SK-N-SH treated with all-trans-retinoic acid at 6 μM for 48 hours (cell line): ENCODE results near the gene WT1.

Experiments used
- ATAC-seq: fragments of 200-7000 bp; cut with Tn5 transposase; 3 replicates; pipeline ENCODE4 v1.9.1; 2020; ENCODE audit warnings: mild to moderate bottlenecking, moderate library complexity
- ARNTL ChIP-seq: fragments of 450-650 bp; formaldehyde crosslinking; IDR thresholded peaks from 2 replicates; pipeline ENCODE4 v1.5.0; 2020; ENCODE audit warnings: low read depth, mild to moderate bottlenecking, moderate library complexity, borderline replicate concordance
- BACH2 ChIP-seq: fragments of 250-450 bp; sonication (Bioruptor Pico); IDR thresholded peaks from 2 replicates; pipeline ENCODE4 v1.9.0; 2021; ENCODE audit warnings: mild to moderate bottlenecking, borderline replicate concordance
- CSDC2 ChIP-seq: fragments of 250-450 bp; sonication (Bioruptor Pico); IDR thresholded peaks from 2 replicates; pipeline ENCODE4 v1.5.0; 2020; ENCODE audit warnings: mild to moderate bottlenecking, moderate library complexity
- CSRNP3 ChIP-seq: fragments of 250-450 bp; sonication (Bioruptor Pico); IDR thresholded peaks from 2 replicates; pipeline ENCODE4 v1.5.1; 2021; ENCODE audit warnings: mild to moderate bottlenecking, moderate library complexity
- ESRRG ChIP-seq: fragments of 250-450 bp; sonication (Bioruptor Pico); IDR thresholded peaks from 2 replicates; pipeline ENCODE4 v1.6.1; 2021; ENCODE audit warnings: mild to moderate bottlenecking
- ISL1 ChIP-seq: fragments of 250-450 bp; sonication (Bioruptor Pico); IDR thresholded peaks from 2 replicates; pipeline ENCODE4 v2.1.2; 2022; ENCODE audit warnings: mild to moderate bottlenecking, moderate library complexity
- OSR1 ChIP-seq: fragments of 250-450 bp; sonication (Bioruptor Pico); IDR thresholded peaks from 2 replicates; pipeline ENCODE4 v1.8.0; 2022; ENCODE audit warnings: moderate library complexity, mild to moderate bottlenecking, inconsistent platforms
- PATZ1 ChIP-seq: fragments of 250-450 bp; sonication (Bioruptor Pico); IDR thresholded peaks from 2 replicates; pipeline ENCODE4 v1.8.0; 2020; ENCODE audit warnings: mild to moderate bottlenecking, moderate library complexity, borderline replicate concordance
- PPARA ChIP-seq: fragments of 250-450 bp; sonication (Bioruptor Pico); IDR thresholded peaks from 2 replicates; pipeline ENCODE4 v1.5.0; 2020; ENCODE audit warnings: mild to moderate bottlenecking, borderline replicate concordance
- RARB ChIP-seq: fragments of 250-450 bp; sonication (Bioruptor Pico); IDR thresholded peaks from 2 replicates; pipeline ENCODE4 v1.8.0; 2021; ENCODE audit warnings: mild to moderate bottlenecking, moderate library complexity
- SNAI2 ChIP-seq: fragments of 250-450 bp; sonication (Bioruptor Pico); IDR thresholded peaks from 2 replicates; pipeline ENCODE4 v1.5.0; 2020; ENCODE audit warnings: mild to moderate bottlenecking, moderate library complexity
- TCF4 ChIP-seq: fragments of 250-450 bp; sonication (Bioruptor Pico); IDR thresholded peaks from 2 replicates; pipeline ENCODE4 v1.8.0; 2021; ENCODE audit warnings: mild to moderate bottlenecking, moderate library complexity, borderline replicate concordance
- TOX ChIP-seq: fragments of 250-450 bp; sonication (Bioruptor Pico); IDR thresholded peaks from 2 replicates; pipeline ENCODE4 v1.8.0; 2021; ENCODE audit warnings: mild to moderate bottlenecking, moderate library complexity, borderline replicate concordance
- TSHZ2 ChIP-seq: fragments of 250-450 bp; sonication (Bioruptor Pico); IDR thresholded peaks from 2 replicates; pipeline ENCODE4 v1.5.0; 2020; ENCODE audit warnings: mild to moderate bottlenecking, moderate library complexity
- ZC3H10 ChIP-seq: fragments of 250-450 bp; sonication (Bioruptor Pico); IDR thresholded peaks from 2 replicates; pipeline ENCODE4 v1.5.1; 2021; ENCODE audit warnings: mild to moderate bottlenecking, moderate library complexity
- ZFP3 ChIP-seq: fragments of 250-450 bp; sonication (Bioruptor Pico); IDR thresholded peaks from 2 replicates; pipeline ENCODE4 v1.5.0; 2020; ENCODE audit warnings: mild to moderate bottlenecking, moderate library complexity
- ZFP30 ChIP-seq: fragments of 450-650 bp; formaldehyde crosslinking; IDR thresholded peaks from 2 replicates; pipeline ENCODE4 v1.5.0; 2022; ENCODE audit warnings: mild to moderate bottlenecking, moderate library complexity
- ZNF565 ChIP-seq: fragments of 450-650 bp; formaldehyde crosslinking; conservative IDR thresholded peaks from 2 replicates; pipeline ENCODE4 v1.5.0; 2020; ENCODE audit warnings: low read depth, mild to moderate bottlenecking, moderate library complexity
- ZNF70 ChIP-seq: fragments of 450-650 bp; formaldehyde crosslinking; IDR thresholded peaks from 2 replicates; pipeline ENCODE4 v1.5.0; 2020; ENCODE audit warnings: mild to moderate bottlenecking, moderate library complexity
- ZNF8 ChIP-seq: fragments of 450-650 bp; formaldehyde crosslinking; IDR thresholded peaks from 2 replicates; pipeline ENCODE4 v1.5.0; 2020; ENCODE audit warnings: mild to moderate bottlenecking, moderate library complexity
- TF ChIP-seq, protein P1 (sequence below): fragments of 250-450 bp; sonication (Bioruptor Pico); IDR thresholded peaks from 2 replicates; pipeline ENCODE4 v1.5.1; 2020; ENCODE audit warnings: low read depth, mild to moderate bottlenecking, moderate library complexity

The WT1 gene

DNA sequence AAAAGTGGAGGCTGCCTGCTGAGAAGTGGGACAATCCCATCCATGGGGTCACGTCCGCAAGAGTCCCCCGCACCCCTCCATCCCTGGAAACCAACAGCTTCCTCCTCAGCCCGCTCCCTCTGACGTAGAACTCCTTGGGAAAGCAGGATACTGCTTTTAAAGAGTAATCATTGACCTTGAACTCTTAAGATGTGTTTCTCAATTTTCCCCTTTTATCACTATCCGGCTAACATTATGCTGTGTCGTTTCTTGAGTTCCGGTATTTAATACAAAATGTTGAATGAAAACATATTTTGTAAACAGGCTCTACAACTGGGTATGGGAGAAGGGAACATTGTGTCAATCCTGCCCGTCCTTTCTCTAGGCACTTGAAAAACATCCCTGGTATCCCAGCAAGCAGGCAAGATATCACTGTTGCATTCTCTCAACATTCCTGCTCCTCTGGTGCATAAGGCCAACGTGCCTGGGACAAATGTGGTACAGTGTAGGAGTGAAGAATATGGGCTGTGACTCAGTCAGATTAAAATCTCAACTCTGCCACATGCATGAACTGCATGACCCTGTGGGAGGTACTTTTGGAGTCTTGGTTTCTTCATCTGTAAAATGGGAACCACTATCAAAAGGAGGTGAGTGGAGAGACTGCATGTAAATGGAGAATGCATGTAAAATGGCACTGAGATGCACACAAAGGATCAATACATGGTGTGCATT is 52.8 kb downstream of the WT1 start (continued):
- TF ChIP-seq, protein P1, sequence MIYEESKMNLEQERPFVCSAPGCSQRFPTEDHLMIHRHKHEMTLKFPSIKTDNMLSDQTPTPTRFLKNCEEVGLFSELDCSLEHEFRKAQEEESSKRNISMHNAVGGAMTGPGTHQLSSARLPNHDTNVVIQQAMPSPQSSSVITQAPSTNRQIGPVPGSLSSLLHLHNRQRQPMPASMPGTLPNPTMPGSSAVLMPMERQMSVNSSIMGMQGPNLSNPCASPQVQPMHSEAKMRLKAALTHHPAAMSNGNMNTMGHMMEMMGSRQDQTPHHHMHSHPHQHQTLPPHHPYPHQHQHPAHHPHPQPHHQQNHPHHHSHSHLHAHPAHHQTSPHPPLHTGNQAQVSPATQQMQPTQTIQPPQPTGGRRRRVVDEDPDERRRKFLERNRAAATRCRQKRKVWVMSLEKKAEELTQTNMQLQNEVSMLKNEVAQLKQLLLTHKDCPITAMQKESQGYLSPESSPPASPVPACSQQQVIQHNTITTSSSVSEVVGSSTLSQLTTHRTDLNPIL (CRISPR knock-in tag), result no peak
- TF ChIP-seq ESRRG, result no peak
- no peak for TF ChIP-seq CSDC2 (CRISPR knock-in tag)
- TF ChIP-seq PATZ1, result no peak
- TF ChIP-seq, all 23 proteins: peak for 0

DNA sequence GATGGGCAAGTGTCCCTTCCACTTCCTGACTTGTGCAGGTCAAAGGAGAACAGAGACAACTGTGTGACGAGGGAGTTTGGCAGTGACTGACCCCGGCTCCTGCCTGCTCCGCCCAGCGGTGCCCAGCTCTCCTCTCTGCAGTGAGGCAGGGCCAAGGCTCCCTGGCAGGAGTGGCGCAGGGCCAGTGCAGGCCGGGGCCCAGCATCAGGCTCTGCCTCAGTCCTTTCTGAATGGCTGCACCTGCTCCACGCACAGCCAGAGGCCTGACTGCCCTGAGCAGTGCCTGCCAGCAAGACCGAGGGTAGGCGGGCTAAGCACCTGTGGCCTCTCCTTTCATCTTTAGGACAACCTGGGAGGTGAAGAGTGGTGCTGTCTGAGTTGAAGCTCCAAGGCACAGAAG is 54.2 kb downstream of the WT1 start:
- TF ChIP-seq CSRNP3, result no peak
- no peak for TF ChIP-seq ZFP30 (CRISPR knock-in tag)
- TF ChIP-seq TCF4 (CRISPR knock-in tag), result no peak
- no peak for TF ChIP-seq PPARA (CRISPR knock-in tag)
- no peak for TF ChIP-seq RARB (CRISPR knock-in tag)
- no peak for TF ChIP-seq ARNTL (CRISPR knock-in tag)
- TF ChIP-seq TSHZ2 (CRISPR knock-in tag), result no peak
- no peak for TF ChIP-seq OSR1
- TF ChIP-seq PATZ1, result no peak
- TF ChIP-seq SNAI2 (CRISPR knock-in tag), result no peak
- no peak for TF ChIP-seq ZNF565
- TF ChIP-seq ZNF70, result no peak
- TF ChIP-seq BACH2, result no peak
- TF ChIP-seq TOX (CRISPR knock-in tag), result no peak
- TF ChIP-seq ZFP3 (CRISPR knock-in tag), result no peak
- no peak for TF ChIP-seq ZC3H10 (CRISPR knock-in tag)
- TF ChIP-seq CSDC2 (CRISPR knock-in tag), result no peak
- no peak for ATAC-seq

GRCh38 chr11:32379719-32380118 is 55.6 kb downstream of the WT1 start:
- ATAC-seq, result no peak
- TF ChIP-seq BACH2 (no peak), OSR1 (no peak), ZNF565 (no peak), SNAI2 (CRISPR knock-in tag) (no peak), ISL1 (no peak), TOX (CRISPR knock-in tag) (no peak), ZC3H10 (CRISPR knock-in tag) (no peak), ZNF8 (CRISPR knock-in tag) (no peak), ESRRG (no peak), TSHZ2 (CRISPR knock-in tag) (no peak), CSRNP3 (no peak), PATZ1 (no peak)
